Panc1 (cell line): ENCODE results near the gene RABGAP1L.

Experiments used
- CTCF ChIP-seq: fragments of 450-650 bp; IDR thresholded peaks from 2 replicates; pipeline ENCODE4 v1.5.1; 2017; ENCODE audit warnings: mild to moderate bottlenecking
- POLR2AphosphoS5 ChIP-seq: IDR thresholded peaks from 2 replicates; pipeline ENCODE4 v1.6.1; 2012; ENCODE audit warnings: mild to moderate bottlenecking, low read depth, low read length, moderate library complexity
- TCF7L2 ChIP-seq: IDR thresholded peaks from 2 replicates; pipeline ENCODE4 v1.6.1; 2011; ENCODE audit warnings: mild to moderate bottlenecking, low read depth, low read length, inconsistent platforms

GRCh38 chr1:174928541-174928940, 769.2 kb downstream of the RABGAP1L start:
- TF ChIP-seq POLR2AphosphoS5 (no peak), CTCF (no peak), TCF7L2 (no peak)
